Liver (tissue), 9 donors: ENCODE measurements around the gene ORAI2. TPM values are rescaled to one million over a fixed set of nuclear protein-coding genes. Genes with fewer than 3 reads are reported as not detected.
A peak's percentile ranks its signal among the peaks of the same experiment; 100 is the strongest.

Experiments used
- DNase-seq: peaks from one replicate; pipeline ENCODE4 v3.0.0-alpha.2; 2017; ENCODE audit warnings: low spot score
- H3K27ac ChIP-seq, 2 donors: one replicate each; pipeline ENCODE4 v1.7.0; 2013; ENCODE audit warnings: inconsistent platforms in 2 of 2, low read length in 2 of 2, control low read depth in 1 of 2, low read depth in 1 of 2, mild to moderate bottlenecking in 1 of 2
- H3K27me3 ChIP-seq, 4 donors: one replicate each; pipeline versions ENCODE4 v1.6.1 to v1.7.0; 2013; ENCODE audit warnings: low read length in 3 of 4, inconsistent platforms in 1 of 4, mild to moderate bottlenecking in 1 of 4, moderate library complexity in 1 of 4; ENCODE audit not compliant: control insufficient read depth in 4 of 4, insufficient read depth in 4 of 4
- H3K36me3 ChIP-seq, 4 donors: one replicate each; pipeline versions ENCODE4 v1.6.1 to v1.7.0; 2013; ENCODE audit warnings: low read length in 3 of 4, mild to moderate bottlenecking in 3 of 4, low read depth in 1 of 4, moderate library complexity in 1 of 4; ENCODE audit not compliant: control insufficient read depth in 4 of 4, insufficient read depth in 3 of 4
- H3K4me1 ChIP-seq, 4 donors: one replicate each; pipeline versions ENCODE4 v1.6.1 to v1.7.0; 2013; ENCODE audit warnings: low read length in 3 of 4, mild to moderate bottlenecking in 3 of 4, moderate library complexity in 1 of 4; ENCODE audit not compliant: control insufficient read depth in 4 of 4, insufficient read depth in 4 of 4
- H3K4me3 ChIP-seq, 3 donors: one replicate each; pipeline versions ENCODE4 v1.6.1 to v1.7.0; 2013; ENCODE audit warnings: low read length in 3 of 3, control low read depth in 1 of 3, low read depth in 1 of 3, mild to moderate bottlenecking in 1 of 3
- H3K9ac ChIP-seq, 2 donors: one replicate each; pipeline ENCODE4 v1.7.0; 2013; ENCODE audit warnings: low read length in 2 of 2, mild to moderate bottlenecking in 2 of 2, moderate library complexity in 2 of 2, control low read depth in 1 of 2, low read depth in 1 of 2
- H3K9me3 ChIP-seq, 4 donors: one replicate each; pipeline versions ENCODE4 v1.6.1 to v1.7.0; 2013; ENCODE audit warnings: low read length in 3 of 4; ENCODE audit not compliant: control insufficient read depth in 4 of 4
- EGR1 ChIP-seq, 2 donors: IDR thresholded peaks; 2 replicates each; pipeline ENCODE4 v1.6.1; 2016 to 2018; ENCODE audit warnings: antibody characterized with exemption in 2 of 2, low read depth in 2 of 2
- FOXA1 ChIP-seq: IDR thresholded peaks from 2 replicates; pipeline ENCODE4 v1.6.1; 2016; ENCODE audit warnings: antibody characterized with exemption
- FOXA2 ChIP-seq: IDR thresholded peaks from 2 replicates; pipeline ENCODE4 v1.6.1; 2016; ENCODE audit warnings: antibody characterized with exemption
- GABPA ChIP-seq, 2 donors: IDR thresholded peaks in 1 of 2; conservative IDR thresholded peaks in 1 of 2; 2 replicates each; pipeline ENCODE4 v1.6.1; 2016; ENCODE audit warnings: antibody characterized with exemption in 2 of 2, mild to moderate bottlenecking in 1 of 2, moderate library complexity in 1 of 2
- HNF4A ChIP-seq, 2 donors: conservative IDR thresholded peaks; 2 replicates each; pipeline ENCODE4 v1.6.1; 2016; ENCODE audit warnings: antibody characterized with exemption in 2 of 2, mild to moderate bottlenecking in 2 of 2
- HNF4G ChIP-seq: IDR thresholded peaks from 2 replicates; pipeline ENCODE4 v1.6.1; 2016; ENCODE audit warnings: antibody characterized with exemption
- JUND ChIP-seq, 2 donors: IDR thresholded peaks; 2 replicates each; pipeline ENCODE4 v1.6.1; 2016; ENCODE audit warnings: antibody characterized with exemption in 2 of 2
- MAX ChIP-seq: IDR thresholded peaks from 2 replicates; pipeline ENCODE4 v1.6.1; 2016; ENCODE audit warnings: antibody characterized with exemption
- NR2F2 ChIP-seq: IDR thresholded peaks from 2 replicates; pipeline ENCODE4 v1.6.1; 2016; ENCODE audit warnings: antibody characterized with exemption
- RAD21 ChIP-seq, 2 donors: IDR thresholded peaks; 2 replicates each; pipeline ENCODE4 v1.6.1; 2016; ENCODE audit warnings: antibody characterized with exemption in 2 of 2, mild to moderate bottlenecking in 2 of 2
- REST ChIP-seq: IDR thresholded peaks from 2 replicates; pipeline ENCODE4 v1.6.1; 2016; ENCODE audit warnings: antibody characterized with exemption, mild to moderate bottlenecking
- RXRA ChIP-seq, 2 donors: IDR thresholded peaks; 2 replicates each; pipeline ENCODE4 v1.6.1; 2017 to 2018; ENCODE audit warnings: antibody characterized with exemption in 2 of 2, mild to moderate bottlenecking in 1 of 2
- SP1 ChIP-seq: IDR thresholded peaks from 2 replicates; pipeline ENCODE4 v1.6.1; 2018; ENCODE audit warnings: antibody characterized with exemption, mild to moderate bottlenecking
- TAF1 ChIP-seq: conservative IDR thresholded peaks from 2 replicates; pipeline ENCODE4 v1.6.1; 2016; ENCODE audit warnings: antibody characterized with exemption, mild to moderate bottlenecking
- YY1 ChIP-seq: IDR thresholded peaks from 2 replicates; pipeline ENCODE4 v1.6.1; 2016; ENCODE audit warnings: antibody characterized with exemption, mild to moderate bottlenecking
- ZBTB33 ChIP-seq: IDR thresholded peaks from 2 replicates; pipeline ENCODE4 v1.6.1; 2016; ENCODE audit warnings: antibody characterized with exemption
- WGBS: extraction: QIAGEN DNeasy Blood & Tissue Kit; methylation state at CpG from one replicate; pipeline ENCODE4 v1.1.7; 2013; 5-methylcytosine and 5-hydroxymethylcytosine counted together
- polyA plus RNA-seq, 2 donors: library from polyadenylated mRNA; stranded (reverse) in 1 of 2; unstranded in 1 of 2; fragments of 200-250 nt in 1 of 2; fragments of >200 nt in 1 of 2; fragmentation: Nextera tagmentation in 1 of 2; extraction: Ambion mirVana in 1 of 2; gene quantifications; one replicate each; pipeline versions ENCODE4 v1.2.1 to v1.2.3, GENCODE V29; 2013 to 2015
- total RNA-seq, 2 donors: library from RNA; depleted of rRNA; stranded (reverse); fragments of >200 nt; gene quantifications; one replicate each; pipeline ENCODE4 v1.2.3, GENCODE V29; 2014
- TF ChIP-seq, protein P1 (sequence below): IDR thresholded peaks from 2 replicates; pipeline ENCODE4 v1.6.1; 2016; ENCODE audit warnings: antibody characterized with exemption
- TF ChIP-seq, protein P2 (sequence below): fragments of 150-350 bp; IDR thresholded peaks from 2 replicates; pipeline ENCODE4 v1.5.1; 2017; ENCODE audit warnings: improper control_type of control experiment, low read depth, low read length; ENCODE audit not compliant: missing input control
- donor health status: healthy.
- donor health status: healthy.
- donor health status: healthy.
- donor health status: healthy.
- donor health status: healthy.

ORAI2 gene
- total and polyA plus RNA-seq, 4 donors: 1.3 to 10.3 (median 4.8) TPM

GRCh38 chr7:102427019-102427405, 6.4 kb upstream of the ORAI2 start:
- Histone ChIP-seq H3K27ac (peak overlapping the region; percentile 70 to 77), H3K4me1 (peaks cover 0 to 2% (median 0%) of the 10 kb centered on the region in 4 donors), H3K27me3 (no peaks in the 10 kb centered on the region), H3K9ac (peak overlapping the region in 1 of 2 donors; percentile 74), H3K9me3 (no peaks in the 10 kb centered on the region), H3K4me3 (no peak overlapping the region), H3K36me3 (peaks cover 2 to 27% (median 5%) of the 10 kb centered on the region in 4 donors)
- TF ChIP-seq MAX (no peak), FOXA2 (no peak), REST (no peak), TAF1 (no peak), SP1 (no peak), RXRA (IDR thresholded peaks at IDR 0.05) (no peak), ZBTB33 (no peak), GABPA (IDR thresholded peaks at IDR 0.05 in 1 of 2, conservative IDR thresholded peaks at IDR 0.05 in 1 of 2) (no peak), EGR1 (IDR thresholded peaks at IDR 0.05; ENCODE audit: low read depth in 2 of 2) (no peak), RAD21 (IDR thresholded peaks at IDR 0.05) (no peak), FOXA1 (no peak), HNF4A (conservative IDR thresholded peaks at IDR 0.05) (no peak), YY1 (no peak), HNF4G (no peak), NR2F2 (no peak), JUND (IDR thresholded peaks at IDR 0.05) (no peak)
- TF ChIP-seq, protein P1, sequence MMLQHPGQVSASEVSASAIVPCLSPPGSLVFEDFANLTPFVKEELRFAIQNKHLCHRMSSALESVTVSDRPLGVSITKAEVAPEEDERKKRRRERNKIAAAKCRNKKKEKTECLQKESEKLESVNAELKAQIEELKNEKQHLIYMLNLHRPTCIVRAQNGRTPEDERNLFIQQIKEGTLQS: no peak
- TF ChIP-seq, protein P2, sequence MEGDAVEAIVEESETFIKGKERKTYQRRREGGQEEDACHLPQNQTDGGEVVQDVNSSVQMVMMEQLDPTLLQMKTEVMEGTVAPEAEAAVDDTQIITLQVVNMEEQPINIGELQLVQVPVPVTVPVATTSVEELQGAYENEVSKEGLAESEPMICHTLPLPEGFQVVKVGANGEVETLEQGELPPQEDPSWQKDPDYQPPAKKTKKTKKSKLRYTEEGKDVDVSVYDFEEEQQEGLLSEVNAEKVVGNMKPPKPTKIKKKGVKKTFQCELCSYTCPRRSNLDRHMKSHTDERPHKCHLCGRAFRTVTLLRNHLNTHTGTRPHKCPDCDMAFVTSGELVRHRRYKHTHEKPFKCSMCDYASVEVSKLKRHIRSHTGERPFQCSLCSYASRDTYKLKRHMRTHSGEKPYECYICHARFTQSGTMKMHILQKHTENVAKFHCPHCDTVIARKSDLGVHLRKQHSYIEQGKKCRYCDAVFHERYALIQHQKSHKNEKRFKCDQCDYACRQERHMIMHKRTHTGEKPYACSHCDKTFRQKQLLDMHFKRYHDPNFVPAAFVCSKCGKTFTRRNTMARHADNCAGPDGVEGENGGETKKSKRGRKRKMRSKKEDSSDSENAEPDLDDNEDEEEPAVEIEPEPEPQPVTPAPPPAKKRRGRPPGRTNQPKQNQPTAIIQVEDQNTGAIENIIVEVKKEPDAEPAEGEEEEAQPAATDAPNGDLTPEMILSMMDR: no peak
- 88% methylated on average over 5 of the region's 5 CpGs for WGBS
- DNase-seq: no peak
